HG03066 (cell line): ENCODE measurements around the gene MYOG.

Experiments
- ATAC-seq: cut with Tn5 transposase; IDR thresholded peaks from one replicate; pipeline ENCODE4 v1.9.1; 2021; ENCODE audit warnings: low read depth; ENCODE audit not compliant: unreplicated experiment

Gene MYOG

DNA sequence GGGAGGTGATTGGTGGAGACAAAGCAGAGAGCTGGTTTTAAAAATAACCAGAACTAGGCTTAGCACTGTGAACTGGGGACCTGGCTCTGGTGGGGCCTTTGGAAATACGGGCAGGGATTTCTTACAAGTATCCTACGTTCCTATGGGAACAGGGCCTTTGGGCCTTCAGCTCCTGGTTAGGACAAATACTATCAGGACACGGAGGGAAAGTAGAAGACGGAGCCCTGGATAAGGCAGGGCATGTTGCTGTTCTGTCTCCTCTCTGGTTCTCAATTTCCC is 5.3 kb upstream of the MYOG start:
- no peak for ATAC-seq

GRCh38 chr1:203090421-203091198 is 4.8 kb upstream of the MYOG start:
- ATAC-seq, result no peak

DNA sequence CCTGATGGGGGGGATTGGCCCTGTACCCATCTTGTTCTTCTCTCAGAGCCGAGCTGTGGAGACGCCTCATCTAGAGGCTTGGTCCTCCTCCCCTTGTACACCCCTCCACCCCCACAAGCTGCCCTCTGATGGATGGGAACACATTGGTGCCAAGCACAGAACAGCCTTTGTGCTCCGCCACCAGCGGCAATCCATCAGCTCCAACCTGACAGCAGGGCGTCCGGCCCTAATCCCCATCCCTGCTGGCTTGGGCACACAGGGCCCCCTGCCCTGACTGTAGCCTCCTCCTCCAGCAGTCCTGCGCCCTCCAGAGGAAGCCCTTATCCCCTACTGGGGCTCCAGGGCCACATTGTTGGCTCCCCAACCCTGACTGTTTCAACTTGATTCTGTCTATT is 3.8 kb upstream of the MYOG start:
- ATAC-seq, result no peak

DNA sequence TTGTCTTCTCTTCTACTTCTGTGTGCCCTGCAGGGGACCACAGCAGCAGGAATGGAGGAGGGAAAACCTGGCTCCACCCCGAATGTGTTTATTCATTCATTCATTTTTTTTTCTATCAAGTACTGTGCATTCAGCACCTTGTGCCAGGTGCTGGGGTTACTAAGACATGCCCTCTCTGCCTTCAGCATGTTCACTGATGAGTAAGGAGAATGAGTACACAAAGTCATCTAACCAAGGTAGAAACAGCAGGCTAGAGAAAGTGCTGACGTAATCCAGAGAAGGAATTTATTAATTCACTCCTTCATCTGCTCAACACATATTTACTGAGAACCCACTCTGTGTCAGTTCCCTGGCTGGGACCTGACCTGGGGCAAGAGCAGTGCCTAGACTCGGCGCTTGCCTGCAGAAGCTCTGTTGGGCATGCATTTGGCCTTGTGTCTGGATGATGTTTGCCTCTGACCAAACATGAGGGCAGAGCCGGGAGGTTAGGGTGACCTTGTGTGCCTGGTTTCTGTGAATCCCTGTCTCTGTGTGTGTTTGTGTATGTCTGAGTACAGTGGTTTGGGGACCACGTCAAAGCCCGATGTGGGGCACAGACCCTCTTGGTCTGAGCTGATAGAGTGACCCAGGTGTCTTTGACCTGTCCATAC is 3.3 kb upstream of the MYOG start:
- no peak for ATAC-seq

DNA sequence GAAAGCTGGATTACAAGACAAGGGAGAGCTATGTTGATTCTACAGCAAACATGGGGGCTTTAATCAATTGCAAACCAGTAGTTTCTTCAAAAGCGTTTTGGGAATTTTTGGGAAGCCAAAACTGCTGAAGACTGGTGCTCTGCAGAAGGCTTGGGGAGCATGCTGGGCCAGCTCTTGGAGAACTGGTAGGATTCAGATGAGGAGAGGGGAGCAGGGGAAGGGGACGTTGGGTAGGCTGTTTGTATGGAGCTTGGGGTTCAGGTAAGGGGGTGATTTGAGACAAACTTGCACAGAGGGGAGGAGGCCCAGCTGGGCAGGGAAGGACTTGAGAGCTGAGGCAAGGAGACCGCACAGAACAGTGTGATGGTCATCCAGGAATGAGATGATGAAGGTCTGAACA is 2.6 kb upstream of the MYOG start:
- ATAC-seq, result no peak

DNA sequence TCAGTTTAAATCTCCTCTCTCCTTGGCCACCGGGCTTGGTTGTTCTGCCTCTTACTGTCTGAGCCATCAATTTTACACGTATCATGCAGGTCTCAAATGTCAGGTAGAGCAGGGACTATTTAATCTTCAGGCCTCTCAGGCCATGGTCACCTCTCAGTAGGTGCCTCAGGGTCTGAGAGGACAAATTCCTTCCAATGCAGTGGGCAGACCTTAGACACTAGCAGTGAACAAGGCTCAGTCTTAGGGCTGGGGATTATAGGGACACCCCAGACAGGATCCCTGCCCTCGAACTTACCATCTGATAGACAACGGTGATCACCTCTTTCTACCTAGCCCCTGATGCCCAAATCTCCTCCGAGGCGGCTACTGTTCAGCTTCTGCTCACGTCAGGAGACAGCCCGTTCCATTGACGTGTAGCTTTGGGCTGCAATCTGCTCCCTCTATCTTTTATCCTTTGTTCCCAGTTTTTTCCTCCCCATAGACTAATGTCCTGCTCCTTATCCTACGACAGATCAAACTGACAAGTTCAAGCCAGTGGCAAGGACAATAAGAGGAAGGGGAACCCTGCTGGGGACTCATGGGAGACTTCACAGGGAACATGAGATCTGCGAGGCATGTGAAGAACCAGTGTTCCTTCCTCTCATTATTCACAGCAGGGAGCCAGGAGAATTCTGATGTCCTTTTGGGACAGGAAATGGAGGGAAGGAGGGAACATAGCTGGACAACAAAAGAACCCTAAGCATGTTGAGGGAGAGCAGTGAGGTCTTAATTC is 1.4 kb upstream of the MYOG start:
- ATAC-seq, result no peak

DNA sequence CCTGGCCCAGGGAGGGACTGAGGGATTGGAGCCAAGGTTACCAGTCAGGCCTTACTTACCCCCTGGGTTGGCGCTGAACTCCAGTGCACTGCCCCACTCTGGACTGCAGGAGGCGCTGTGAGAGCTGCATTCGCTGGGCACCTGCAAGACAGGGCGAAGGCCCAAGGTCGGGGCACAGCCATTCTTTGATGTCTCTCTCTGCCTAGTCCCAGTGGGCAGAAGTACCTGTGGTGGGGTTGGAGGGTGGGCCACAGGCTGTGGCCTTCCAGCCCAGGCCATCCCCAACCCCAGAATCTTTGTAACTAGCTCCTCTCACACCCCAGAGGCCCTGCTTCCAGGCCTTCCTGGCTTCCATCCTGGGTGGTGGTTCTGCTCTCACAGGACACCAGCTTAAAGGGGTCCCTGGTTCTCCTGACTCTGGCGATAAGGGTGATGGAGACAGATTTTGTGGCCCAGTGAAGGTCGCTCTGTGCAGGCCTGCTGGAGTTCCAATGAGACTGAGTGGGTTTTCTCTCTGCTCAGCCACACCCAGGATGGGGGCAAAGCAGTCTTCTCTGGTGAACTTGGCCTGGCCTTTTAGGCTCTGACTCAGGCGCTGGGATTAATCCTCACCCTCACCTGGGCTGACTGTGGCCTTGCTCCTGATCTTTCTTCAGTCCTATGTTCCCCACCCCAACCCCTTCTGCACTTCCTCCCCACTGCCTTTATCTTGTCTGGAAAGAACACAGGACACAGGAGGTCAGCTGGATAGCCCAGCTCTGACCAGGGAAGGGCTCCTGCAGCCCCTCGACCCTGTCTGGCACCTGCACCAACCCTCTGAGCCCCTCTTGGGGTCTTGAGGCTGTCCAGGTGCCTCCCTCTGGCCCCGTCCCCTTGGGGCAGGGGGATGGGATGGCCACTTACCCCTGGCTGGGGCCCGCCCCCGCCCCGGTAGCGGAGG is 954 bp downstream of the MYOG start:
- ATAC-seq, result no peak

DNA sequence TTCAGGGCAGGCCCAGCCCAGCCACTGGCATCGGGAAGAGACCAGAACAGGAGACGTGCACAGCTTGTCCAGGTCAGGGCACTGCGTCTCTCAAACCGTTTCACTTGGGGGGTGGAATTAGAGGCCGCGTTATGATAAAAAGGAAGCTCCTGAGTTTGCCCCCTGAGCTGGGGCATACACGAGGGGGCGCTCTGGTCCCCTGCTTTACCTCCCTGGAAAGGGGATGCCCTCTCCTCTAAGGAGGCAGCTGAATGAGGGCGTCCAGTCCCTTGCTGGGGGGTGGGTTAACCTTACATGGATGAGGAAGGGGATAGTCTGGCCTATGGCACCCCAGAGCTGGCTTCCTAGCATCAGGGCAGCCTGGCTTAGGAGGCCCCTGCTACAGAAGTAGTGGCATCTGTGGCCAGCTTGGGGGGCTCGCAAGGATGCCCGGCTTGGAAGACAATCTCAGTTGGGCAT is 2.3 kb downstream of the MYOG start:
- no peak for ATAC-seq

DNA sequence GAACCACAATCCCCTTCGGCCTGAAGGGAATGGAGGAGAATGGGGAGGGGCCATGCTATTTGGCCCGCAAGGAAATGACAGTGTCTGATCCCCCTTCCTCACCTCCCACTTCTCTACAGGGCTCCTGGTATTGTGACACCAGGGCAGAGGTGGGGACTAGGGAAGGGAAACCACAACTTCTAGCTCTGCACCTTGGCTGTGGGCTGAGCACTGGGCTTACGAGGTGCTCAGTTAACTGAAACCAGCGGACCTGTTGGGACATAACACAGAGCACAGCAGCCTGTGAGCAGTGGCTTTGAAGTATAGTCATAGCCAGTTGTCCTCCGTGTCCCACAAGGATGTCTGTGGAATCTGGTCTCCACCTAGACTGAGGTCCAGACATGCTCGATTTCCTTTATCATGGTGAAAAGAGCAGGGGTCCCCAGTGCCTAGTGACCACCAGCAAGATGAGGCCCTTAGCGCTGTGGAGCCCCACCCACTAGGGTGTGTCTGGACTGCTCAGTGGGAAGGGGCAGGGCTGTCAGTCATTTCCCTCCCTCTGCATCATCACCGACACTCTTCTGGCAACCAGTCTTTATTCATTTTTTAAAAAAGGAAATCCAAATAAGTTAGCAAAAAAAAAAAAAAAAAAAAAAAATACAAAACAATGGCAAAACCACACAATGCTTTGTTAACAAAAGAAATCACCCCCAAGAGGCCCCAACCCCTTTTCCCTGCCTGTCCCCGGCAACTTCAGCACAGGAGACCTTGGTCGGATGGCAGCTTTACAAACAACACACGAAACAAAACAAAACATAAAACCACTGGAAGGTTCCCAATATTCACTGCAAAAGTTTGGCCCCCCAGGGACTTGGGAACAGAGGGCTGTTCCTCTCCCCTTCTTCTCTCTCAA is 3.0 kb downstream of the MYOG start:
- no peak for ATAC-seq

GRCh38 chr1:203082231-203082505 is 3.6 kb downstream of the MYOG start:
- no peak for ATAC-seq

DNA sequence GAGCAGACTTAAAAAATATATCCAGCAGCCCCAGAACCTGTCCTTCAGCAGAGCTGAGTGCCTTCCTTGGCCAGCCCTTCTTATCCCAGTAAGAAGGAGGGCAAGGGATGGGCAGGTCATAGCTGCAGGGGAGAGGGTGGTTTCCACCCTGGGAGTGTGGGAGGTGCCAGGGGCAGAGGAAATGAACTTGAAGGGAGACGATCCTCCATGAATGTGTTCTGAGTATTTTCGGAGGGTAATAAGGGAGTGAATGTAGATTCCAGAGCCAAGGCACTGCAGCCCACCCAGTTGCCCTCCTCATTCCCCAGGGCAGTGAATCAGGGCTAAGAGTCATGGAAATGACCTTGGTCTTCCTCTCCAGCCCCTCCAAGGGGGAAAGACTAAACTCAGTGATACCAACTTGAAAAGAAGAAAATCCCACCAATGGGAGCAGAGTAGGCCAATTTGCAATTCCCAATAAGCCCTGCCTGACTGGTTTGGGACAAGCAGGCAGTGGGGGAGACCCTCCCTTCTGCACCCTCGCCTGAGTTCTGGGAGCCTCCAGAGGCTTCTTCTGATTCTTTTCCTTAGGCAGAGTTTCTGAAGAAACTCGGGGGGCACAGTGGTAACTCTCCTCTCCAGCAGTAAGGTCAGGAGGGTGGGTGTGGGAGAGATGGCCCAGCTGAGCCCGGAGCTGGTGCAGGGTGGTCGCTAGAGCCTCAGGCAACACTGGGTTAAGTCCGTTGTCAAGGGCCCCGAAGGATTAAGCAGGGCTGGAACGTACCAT is 4.2 kb downstream of the MYOG start:
- ATAC-seq, result no peak

- no peak for ATAC-seq
Measured at GRCh38 chr1:203080456-203080855, 5.4 kb downstream of the MYOG start.

DNA sequence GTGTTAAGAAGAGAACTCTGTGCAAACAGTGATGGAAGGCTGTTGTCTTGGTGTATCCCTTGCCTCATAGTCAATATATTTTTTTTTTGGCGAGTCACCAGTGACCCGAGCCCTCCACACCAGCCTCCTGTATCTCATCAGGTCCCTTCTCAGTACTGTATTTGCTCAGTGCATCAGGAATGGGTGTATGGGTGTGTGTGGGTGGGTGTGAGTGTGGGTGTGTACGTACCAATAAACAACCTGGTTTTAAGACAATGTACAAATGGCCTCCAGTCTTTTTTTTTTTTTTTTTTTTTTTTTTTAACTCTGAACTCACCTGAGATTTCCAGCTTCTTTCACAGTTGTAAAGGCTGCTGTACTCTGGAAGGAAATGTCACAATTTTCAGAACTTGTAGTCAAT is 7.3 kb downstream of the MYOG start:
- ATAC-seq, result no peak

DNA sequence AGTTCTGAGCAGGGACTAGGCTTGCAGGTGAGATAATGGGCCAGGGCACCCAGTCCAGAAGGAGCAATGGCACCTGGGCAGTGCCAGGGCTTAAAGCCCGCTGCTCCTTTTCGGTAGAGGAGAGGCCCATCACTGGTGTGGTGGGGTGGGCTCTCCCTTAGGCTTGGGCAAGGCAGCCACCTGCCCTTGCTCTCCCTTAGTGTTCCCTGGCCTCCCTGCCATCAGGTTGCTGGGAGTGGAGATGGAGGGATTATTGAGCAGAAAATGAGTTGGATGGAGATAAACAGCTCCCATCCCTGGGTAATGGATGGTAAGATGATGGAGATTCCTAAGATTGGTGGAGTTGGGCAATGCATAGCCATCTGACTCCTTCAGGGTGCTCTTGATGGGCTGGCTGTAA is 7.9 kb downstream of the MYOG start:
- ATAC-seq, result no peak

DNA sequence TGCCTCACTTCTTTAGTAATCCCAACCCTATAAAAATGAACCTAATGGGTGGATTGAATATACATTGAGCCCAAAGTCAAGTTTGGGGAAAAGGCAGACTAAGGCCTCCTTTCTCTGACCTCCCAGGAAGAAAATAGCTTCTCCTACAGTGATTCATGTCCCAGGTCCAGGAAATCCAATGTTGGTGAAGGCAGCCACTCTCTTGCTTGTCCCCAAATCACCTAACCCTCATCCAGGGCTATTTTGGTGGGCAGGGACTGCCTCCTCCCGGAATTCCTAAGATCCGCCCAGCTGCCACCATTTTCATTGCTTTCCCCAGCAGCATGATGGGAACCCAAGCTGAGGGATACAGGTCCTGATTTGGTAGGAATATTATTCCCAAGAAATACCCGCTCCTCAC is 8.4 kb downstream of the MYOG start:
- ATAC-seq, result no peak

GRCh38 chr1:203076031-203076511 is 9.7 kb downstream of the MYOG start:
- ATAC-seq, result no peak

DNA sequence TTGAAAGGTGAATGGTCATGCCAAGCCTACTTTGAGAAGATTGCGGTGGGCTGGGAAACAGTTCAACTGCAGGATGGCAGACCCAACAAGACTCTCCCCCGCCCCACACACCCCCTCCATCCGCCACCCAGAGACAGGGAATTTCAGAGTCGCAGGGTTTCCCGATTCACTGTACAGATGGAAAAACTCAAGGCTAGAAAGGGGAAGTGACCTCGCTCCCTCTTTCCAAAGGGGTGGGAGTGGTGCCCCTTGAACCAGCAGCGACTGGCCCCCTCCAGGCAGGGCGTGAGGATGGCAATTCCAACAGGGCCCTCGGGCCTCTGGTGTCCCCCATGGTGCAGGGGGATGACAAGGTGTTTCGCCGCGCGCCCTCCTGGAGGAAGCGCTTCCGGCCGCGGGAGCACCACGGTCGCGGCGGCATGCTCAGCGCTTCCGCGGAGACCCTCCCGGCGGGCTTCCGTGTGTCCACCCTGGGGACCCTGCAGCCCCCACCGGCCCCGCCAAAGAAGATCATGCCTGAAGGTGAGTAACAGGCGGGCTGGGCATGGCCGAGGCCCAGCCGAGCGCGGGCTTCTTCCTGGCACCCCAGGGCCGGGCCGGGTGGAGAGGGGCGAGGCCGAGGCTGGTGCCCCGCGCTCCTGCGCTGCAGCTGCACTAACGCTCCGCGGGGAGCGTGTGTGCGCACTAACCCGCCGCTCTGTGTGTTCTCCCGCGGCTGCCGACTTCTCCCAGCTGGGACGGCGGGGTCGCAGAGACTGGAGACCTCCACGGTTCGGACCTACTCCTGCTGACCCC is 10.4 kb downstream of the MYOG start:
- no peak for ATAC-seq

GRCh38 chr1:203074610-203075009 is 11.2 kb downstream of the MYOG start:
- no peak for ATAC-seq
